Measurements from ENCODE around the gene SLC6A13. TPM values are rescaled to one million over a fixed set of nuclear protein-coding genes. Genes with fewer than 3 reads are reported as not detected.

The SLC6A13 gene
- total RNA-seq, 6 experiments from 2014 or later, result 2.0 to 70.6 (median 14.4) TPM

GRCh38 chr12:247271-247670 is 15.4 kb downstream of the SLC6A13 start:
- intact Hi-C loops (cut with DNase I), result no loop called here
- no peak for DNase-seq
- WGBS (ENCODE audit: insufficient coverage, low coverage, low lambda C conversion rate, missing lambda C conversion rate), result 66% methylated on average over 2 of the region's 3 CpGs

GRCh38 chr12:243381-243780 is 19.3 kb downstream of the SLC6A13 start:
- ATAC-seq (no peak), DNase-seq (no peak)
- Histone ChIP-seq H3K27me3 (no peaks in the 10 kb centered on the region), H3K4me1 (peaks cover 0 to under 1% (median 0%) of the 10 kb centered on the region in 4 donors), H3K36me3 (no peaks in the 10 kb centered on the region), H3K27ac (no peak overlapping the region), H3K4me3 (no peak overlapping the region), H3K9me3 (peaks cover 0 to 3% (median 0%) of the 10 kb centered on the region in 4 donors)
- TF ChIP-seq CTCF (IDR thresholded peaks at IDR 0.05) (no peak), POLR2A (IDR thresholded peaks at IDR 0.05) (no peak)
- intact Hi-C loops (cut with DNase I), result no loop called here
- WGBS (ENCODE audit: insufficient coverage, low coverage, low lambda C conversion rate, missing lambda C conversion rate), result 61% methylated on average over 3 of the region's 4 CpGs

More at GRCh38 chr12:247271-247670, 15.4 kb downstream of the SLC6A13 start:
- Histone ChIP-seq H3K9me3 (peaks cover 0 to 3% (median 0%) of the 10 kb centered on the region in 4 donors), H3K4me1 (no peaks in the 10 kb centered on the region), H3K4me3 (no peak overlapping the region), H3K36me3 (no peaks in the 10 kb centered on the region), H3K27me3 (no peaks in the 10 kb centered on the region), H3K27ac (no peak overlapping the region)
- TF ChIP-seq POLR2A (IDR thresholded peaks at IDR 0.05) (no peak), CTCF (IDR thresholded peaks at IDR 0.05) (no peak)
- ATAC-seq, result no peak

GRCh38 chr12:242496-242895 is 20.1 kb downstream of the SLC6A13 start:
- no peak for ATAC-seq
- H3K4me1 ChIP-seq, result peaks cover 0 to 9% (median 0%) of the 10 kb centered on the region in 4 donors
- DNase-seq, result no peak
- H3K27me3 ChIP-seq, result no peaks in the 10 kb centered on the region
- H3K27ac ChIP-seq, result no peak overlapping the region
- no peaks in the 10 kb centered on the region for H3K36me3 ChIP-seq
- intact Hi-C loops (cut with DNase I), result no loop called here
- TF ChIP-seq POLR2A (IDR thresholded peaks at IDR 0.05), result no peak
- TF ChIP-seq CTCF (IDR thresholded peaks at IDR 0.05), result no peak
- H3K4me3 ChIP-seq, result no peak overlapping the region
- 94% methylated on average over 14 of the region's 15 CpGs for WGBS (ENCODE audit: insufficient coverage, low coverage, low lambda C conversion rate, missing lambda C conversion rate)
- H3K9me3 ChIP-seq, result no peaks in the 10 kb centered on the region

- Histone ChIP-seq H3K4me1 (peaks cover 0 to 9% (median 0%) of the 10 kb centered on the region in 4 donors), H3K4me3 (no peak overlapping the region), H3K27ac (no peak overlapping the region), H3K9me3 (no peaks in the 10 kb centered on the region), H3K36me3 (no peaks in the 10 kb centered on the region), H3K27me3 (no peaks in the 10 kb centered on the region)
- DNase-seq (no peak), ATAC-seq (no peak)
- TF ChIP-seq POLR2A (IDR thresholded peaks at IDR 0.05) (no peak), CTCF (IDR thresholded peaks at IDR 0.05) (no peak)
- intact Hi-C loops (cut with DNase I), result no loop called here
- 100% methylated on average over 4 of the region's 9 CpGs for WGBS (ENCODE audit: insufficient coverage, low coverage, low lambda C conversion rate, missing lambda C conversion rate)
These were observed 21.4 kb downstream of the SLC6A13 start for GRCh38 chr12:241266-241665.

GRCh38 chr12:240566-240965 is 22.1 kb downstream of the SLC6A13 start:
- Histone ChIP-seq H3K27me3 (no peaks in the 10 kb centered on the region), H3K4me1 (peaks cover 0 to 13% (median 0%) of the 10 kb centered on the region in 4 donors), H3K4me3 (no peak overlapping the region), H3K27ac (no peak overlapping the region), H3K36me3 (no peaks in the 10 kb centered on the region), H3K9me3 (no peaks in the 10 kb centered on the region)
- intact Hi-C loops (cut with DNase I), result no loop called here
- 79% methylated on average over 8 of the region's 9 CpGs for WGBS (ENCODE audit: insufficient coverage, low coverage, low lambda C conversion rate, missing lambda C conversion rate)
- DNase-seq (no peak), ATAC-seq (no peak)
- TF ChIP-seq POLR2A (IDR thresholded peaks at IDR 0.05) (no peak), CTCF (IDR thresholded peaks at IDR 0.05) (no peak)

All from right lobe of liver (tissue), 6 donors.